ENCODE data around the gene C10orf71. TPM values are rescaled to one million over a fixed set of nuclear protein-coding genes. Genes with fewer than 3 reads are reported as not detected.

Gene C10orf71
- polyA plus RNA-seq, 1 donor from 2014 or later, result not detected

DNA sequence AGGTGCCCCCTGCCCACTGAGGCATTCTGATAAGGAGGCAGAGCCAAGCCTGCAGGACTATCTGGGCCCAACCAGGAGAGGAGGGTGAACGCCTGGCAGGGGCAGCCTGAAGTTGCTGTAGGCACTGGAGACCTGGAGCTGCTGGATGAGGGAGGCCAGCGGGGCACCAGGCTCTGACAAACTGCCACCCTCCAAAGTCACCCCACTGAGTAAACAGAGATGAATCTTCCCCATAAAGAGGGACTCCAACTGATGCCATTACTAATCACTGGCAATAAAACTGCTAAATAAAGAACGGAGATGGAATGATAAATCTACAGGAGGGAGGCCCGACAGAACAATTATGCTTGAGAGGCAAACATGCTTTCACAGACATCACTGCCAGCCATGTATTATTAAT is 52.7 kb downstream of the C10orf71 start:
- H3K79me2 ChIP-seq (replicated peaks; ENCODE audit: insufficient read depth, low read length), result no peaks in the 10 kb centered on the region
- H3K4me3 ChIP-seq (ENCODE audit: low read length), result no peak overlapping the region
- no peaks in the 10 kb centered on the region for H3F3A ChIP-seq (ENCODE audit: insufficient read depth, low read length, poor library complexity, severe bottlenecking)
- H3K36me3 ChIP-seq (ENCODE audit: insufficient read depth, low read length), result no peaks in the 10 kb centered on the region
- no peaks in the 10 kb centered on the region for H3K27me3 ChIP-seq (ENCODE audit: insufficient read depth, low read depth, low read length)
- no peaks in the 10 kb centered on the region for H4K20me1 ChIP-seq (ENCODE audit: insufficient read depth)
- H3K4me2 ChIP-seq (ENCODE audit: low read length), result no peak overlapping the region
- H2AFZ ChIP-seq (ENCODE audit: low read depth, low read length), result no peak overlapping the region
- TF ChIP-seq EP300 (conservative IDR thresholded peaks at IDR 0.05; ENCODE audit: poor library complexity, severe bottlenecking) (no peak), MXI1 (conservative IDR thresholded peaks at IDR 0.05; ENCODE audit: poor library complexity, severe bottlenecking) (no peak), TAF1 (IDR thresholded peaks at IDR 0.05; ENCODE audit: low read depth) (no peak), EZH2 (IDR thresholded peaks at IDR 0.05; ENCODE audit: borderline replicate concordance, insufficient read depth, low read length, poor library complexity, severe bottlenecking) (no peak), SMC3 (conservative IDR thresholded peaks at IDR 0.05; ENCODE audit: poor library complexity) (no peak), POLR2AphosphoS5 (IDR thresholded peaks at IDR 0.05) (no peak), RAD21 (conservative IDR thresholded peaks at IDR 0.05) (no peak)
- TF ChIP-seq, protein P1, sequence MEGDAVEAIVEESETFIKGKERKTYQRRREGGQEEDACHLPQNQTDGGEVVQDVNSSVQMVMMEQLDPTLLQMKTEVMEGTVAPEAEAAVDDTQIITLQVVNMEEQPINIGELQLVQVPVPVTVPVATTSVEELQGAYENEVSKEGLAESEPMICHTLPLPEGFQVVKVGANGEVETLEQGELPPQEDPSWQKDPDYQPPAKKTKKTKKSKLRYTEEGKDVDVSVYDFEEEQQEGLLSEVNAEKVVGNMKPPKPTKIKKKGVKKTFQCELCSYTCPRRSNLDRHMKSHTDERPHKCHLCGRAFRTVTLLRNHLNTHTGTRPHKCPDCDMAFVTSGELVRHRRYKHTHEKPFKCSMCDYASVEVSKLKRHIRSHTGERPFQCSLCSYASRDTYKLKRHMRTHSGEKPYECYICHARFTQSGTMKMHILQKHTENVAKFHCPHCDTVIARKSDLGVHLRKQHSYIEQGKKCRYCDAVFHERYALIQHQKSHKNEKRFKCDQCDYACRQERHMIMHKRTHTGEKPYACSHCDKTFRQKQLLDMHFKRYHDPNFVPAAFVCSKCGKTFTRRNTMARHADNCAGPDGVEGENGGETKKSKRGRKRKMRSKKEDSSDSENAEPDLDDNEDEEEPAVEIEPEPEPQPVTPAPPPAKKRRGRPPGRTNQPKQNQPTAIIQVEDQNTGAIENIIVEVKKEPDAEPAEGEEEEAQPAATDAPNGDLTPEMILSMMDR (IDR thresholded peaks at IDR 0.05; ENCODE audit: poor library complexity, severe bottlenecking), result no peak
- TF ChIP-seq, protein P2, sequence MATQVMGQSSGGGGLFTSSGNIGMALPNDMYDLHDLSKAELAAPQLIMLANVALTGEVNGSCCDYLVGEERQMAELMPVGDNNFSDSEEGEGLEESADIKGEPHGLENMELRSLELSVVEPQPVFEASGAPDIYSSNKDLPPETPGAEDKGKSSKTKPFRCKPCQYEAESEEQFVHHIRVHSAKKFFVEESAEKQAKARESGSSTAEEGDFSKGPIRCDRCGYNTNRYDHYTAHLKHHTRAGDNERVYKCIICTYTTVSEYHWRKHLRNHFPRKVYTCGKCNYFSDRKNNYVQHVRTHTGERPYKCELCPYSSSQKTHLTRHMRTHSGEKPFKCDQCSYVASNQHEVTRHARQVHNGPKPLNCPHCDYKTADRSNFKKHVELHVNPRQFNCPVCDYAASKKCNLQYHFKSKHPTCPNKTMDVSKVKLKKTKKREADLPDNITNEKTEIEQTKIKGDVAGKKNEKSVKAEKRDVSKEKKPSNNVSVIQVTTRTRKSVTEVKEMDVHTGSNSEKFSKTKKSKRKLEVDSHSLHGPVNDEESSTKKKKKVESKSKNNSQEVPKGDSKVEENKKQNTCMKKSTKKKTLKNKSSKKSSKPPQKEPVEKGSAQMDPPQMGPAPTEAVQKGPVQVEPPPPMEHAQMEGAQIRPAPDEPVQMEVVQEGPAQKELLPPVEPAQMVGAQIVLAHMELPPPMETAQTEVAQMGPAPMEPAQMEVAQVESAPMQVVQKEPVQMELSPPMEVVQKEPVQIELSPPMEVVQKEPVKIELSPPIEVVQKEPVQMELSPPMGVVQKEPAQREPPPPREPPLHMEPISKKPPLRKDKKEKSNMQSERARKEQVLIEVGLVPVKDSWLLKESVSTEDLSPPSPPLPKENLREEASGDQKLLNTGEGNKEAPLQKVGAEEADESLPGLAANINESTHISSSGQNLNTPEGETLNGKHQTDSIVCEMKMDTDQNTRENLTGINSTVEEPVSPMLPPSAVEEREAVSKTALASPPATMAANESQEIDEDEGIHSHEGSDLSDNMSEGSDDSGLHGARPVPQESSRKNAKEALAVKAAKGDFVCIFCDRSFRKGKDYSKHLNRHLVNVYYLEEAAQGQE (IDR thresholded peaks at IDR 0.05; ENCODE audit: borderline replicate concordance), result no peak
- no peak overlapping the region for H3K9ac ChIP-seq (ENCODE audit: low read length)
- H3K27ac ChIP-seq (ENCODE audit: low read length), result no peak overlapping the region
- no peaks in the 10 kb centered on the region for H3K9me3 ChIP-seq (ENCODE audit: low read length)
- no peaks in the 10 kb centered on the region for H3K9me2 ChIP-seq (ENCODE audit: insufficient read depth, low read length)

DNA sequence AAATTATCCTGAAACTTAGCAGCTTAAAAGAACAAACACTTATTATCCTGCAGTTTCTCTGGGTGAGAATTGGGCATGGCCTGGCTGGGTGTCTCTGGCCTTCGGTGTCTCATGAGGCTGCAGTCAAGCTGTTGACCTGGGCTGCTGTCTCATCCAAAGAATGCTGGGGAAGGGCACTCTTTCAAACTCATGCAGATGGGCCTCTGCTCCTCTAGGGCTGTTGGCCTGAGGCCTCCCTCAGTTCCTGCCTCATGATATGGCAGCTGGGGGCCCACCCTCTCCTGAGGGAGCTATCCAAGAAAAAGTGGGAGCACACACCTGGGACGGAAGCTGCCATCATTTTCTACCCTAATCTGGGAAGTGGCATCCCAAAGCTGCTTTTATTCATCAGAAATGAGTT is 53.4 kb downstream of the C10orf71 start:
- H3K9ac ChIP-seq (ENCODE audit: low read length), result no peak overlapping the region
- no peaks in the 10 kb centered on the region for H3F3A ChIP-seq (ENCODE audit: insufficient read depth, low read length, poor library complexity, severe bottlenecking)
- no peaks in the 10 kb centered on the region for H3K9me2 ChIP-seq (ENCODE audit: insufficient read depth, low read length)
- H3K79me2 ChIP-seq (replicated peaks; ENCODE audit: insufficient read depth, low read length), result no peaks in the 10 kb centered on the region
- no peak overlapping the region for H3K4me3 ChIP-seq (ENCODE audit: low read length)
- H3K27ac ChIP-seq (ENCODE audit: low read length), result no peak overlapping the region
- H3K4me2 ChIP-seq (ENCODE audit: low read length), result no peak overlapping the region
- TF ChIP-seq RAD21 (conservative IDR thresholded peaks at IDR 0.05), result no peak
- TF ChIP-seq, protein P1 (IDR thresholded peaks at IDR 0.05; ENCODE audit: poor library complexity, severe bottlenecking), result no peak
- TF ChIP-seq POLR2AphosphoS5 (IDR thresholded peaks at IDR 0.05), result no peak
- TF ChIP-seq TAF1 (IDR thresholded peaks at IDR 0.05; ENCODE audit: low read depth), result no peak
- TF ChIP-seq MXI1 (conservative IDR thresholded peaks at IDR 0.05; ENCODE audit: poor library complexity, severe bottlenecking), result no peak
- no peak for TF ChIP-seq EZH2 (IDR thresholded peaks at IDR 0.05; ENCODE audit: borderline replicate concordance, insufficient read depth, low read length, poor library complexity, severe bottlenecking)
- TF ChIP-seq, protein P2 (IDR thresholded peaks at IDR 0.05; ENCODE audit: borderline replicate concordance), result no peak
- TF ChIP-seq SMC3 (conservative IDR thresholded peaks at IDR 0.05; ENCODE audit: poor library complexity), result no peak
- no peak for TF ChIP-seq EP300 (conservative IDR thresholded peaks at IDR 0.05; ENCODE audit: poor library complexity, severe bottlenecking)
- H2AFZ ChIP-seq (ENCODE audit: low read depth, low read length), result no peak overlapping the region
- H3K9me3 ChIP-seq (ENCODE audit: low read length), result no peaks in the 10 kb centered on the region
- H4K20me1 ChIP-seq (ENCODE audit: insufficient read depth), result no peaks in the 10 kb centered on the region
- H3K27me3 ChIP-seq (ENCODE audit: insufficient read depth, low read depth, low read length), result no peaks in the 10 kb centered on the region
- H3K36me3 ChIP-seq (ENCODE audit: insufficient read depth, low read length), result no peaks in the 10 kb centered on the region

Data from neural cell (in vitro differentiated cells).